T1000 (cell line): Measurements from ENCODE around the gene TFAP2B.
A peak's percentile ranks its signal among the peaks of the same experiment; 100 is the strongest.

Experiments
- DNase-seq: peaks from one replicate; lab custom pipeline; 2025; ENCODE audit warnings: mixed read lengths; lab: John Stamatoyannopoulos, UW

Gene TFAP2B

DNA sequence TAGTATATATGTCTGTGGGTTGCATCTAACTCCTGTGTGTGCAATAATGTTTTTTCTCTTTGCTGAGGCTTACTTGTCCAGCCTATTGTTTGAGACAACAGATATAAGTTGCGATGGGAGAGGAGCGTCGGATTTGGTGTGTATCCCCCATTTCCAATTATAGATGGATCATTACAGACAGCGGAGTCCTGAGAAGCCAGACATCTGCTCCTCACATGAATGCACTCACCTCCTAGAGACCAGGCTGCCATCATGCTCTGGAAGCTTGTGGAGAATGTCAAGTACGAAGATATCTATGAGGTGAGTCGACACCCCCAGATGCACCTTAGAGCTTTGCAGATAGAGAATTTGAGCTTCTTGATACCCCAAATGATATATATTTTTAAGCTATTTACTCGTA is at the start of gene TFAP2B:
Gene TFAP2B (plus strand): TSS at position 199 of the 400 bp plus-strand sequence. CDS start 21 bp downstream, at position 220.
- no peak for DNase-seq

DNA sequence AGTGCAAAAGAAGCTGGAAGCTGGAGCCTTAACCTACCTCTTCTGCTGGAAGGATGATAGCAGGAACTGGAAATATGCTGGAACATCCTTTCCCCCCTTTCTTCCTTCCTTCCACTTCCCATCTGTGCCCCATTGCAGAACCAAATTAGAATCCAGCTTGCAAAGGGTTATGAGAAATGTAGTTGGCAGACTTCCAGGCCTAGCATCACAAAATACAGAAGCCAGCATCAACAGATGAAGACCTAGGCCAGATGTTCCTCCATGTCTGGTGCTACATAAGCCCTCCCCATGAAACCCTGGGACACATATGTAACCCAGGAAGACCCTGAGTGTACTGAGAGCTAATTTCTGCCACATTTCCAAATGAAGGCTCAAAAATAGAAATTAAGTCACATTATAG is 40.0 kb upstream of the TFAP2B start:
- DNase-seq: no peak

DNA sequence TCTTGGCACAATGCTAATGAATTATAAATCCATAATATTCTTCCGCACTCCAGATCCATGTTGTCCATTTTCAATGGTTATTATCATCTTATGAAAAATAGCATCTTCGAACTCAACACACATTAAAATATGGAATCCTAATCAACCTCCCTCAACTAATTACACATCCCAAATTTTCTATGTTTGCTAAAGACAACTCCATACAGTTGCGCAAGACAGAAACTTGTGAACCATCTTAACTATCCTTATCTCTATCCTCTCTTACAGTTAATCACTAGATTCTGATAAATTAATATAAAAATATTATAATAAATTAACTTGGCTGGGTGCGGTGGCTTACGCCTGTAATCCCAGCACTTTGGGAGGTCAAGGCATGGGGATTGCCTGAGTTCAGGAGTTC is 38.3 kb upstream of the TFAP2B start:
- no peak for DNase-seq

DNA sequence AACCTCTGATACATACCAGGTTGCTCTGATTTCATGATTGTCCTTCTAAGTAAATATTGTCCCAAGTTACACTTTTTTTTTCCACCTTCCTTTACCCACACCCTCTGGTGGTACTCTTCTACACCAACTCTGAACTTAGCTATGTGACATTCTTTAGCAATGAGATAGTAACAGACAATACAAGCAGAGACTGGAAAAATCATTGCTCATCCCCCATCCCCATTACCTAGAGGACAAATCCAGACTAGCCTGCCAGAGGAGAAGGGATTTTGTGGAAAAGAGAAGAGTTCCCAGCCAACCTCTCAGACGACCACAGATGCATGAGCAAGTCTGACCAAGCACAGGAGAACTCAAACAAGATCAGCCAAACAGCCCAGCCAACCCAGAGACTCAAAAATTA is 32.8 kb upstream of the TFAP2B start:
- DNase-seq: no peak

DNA sequence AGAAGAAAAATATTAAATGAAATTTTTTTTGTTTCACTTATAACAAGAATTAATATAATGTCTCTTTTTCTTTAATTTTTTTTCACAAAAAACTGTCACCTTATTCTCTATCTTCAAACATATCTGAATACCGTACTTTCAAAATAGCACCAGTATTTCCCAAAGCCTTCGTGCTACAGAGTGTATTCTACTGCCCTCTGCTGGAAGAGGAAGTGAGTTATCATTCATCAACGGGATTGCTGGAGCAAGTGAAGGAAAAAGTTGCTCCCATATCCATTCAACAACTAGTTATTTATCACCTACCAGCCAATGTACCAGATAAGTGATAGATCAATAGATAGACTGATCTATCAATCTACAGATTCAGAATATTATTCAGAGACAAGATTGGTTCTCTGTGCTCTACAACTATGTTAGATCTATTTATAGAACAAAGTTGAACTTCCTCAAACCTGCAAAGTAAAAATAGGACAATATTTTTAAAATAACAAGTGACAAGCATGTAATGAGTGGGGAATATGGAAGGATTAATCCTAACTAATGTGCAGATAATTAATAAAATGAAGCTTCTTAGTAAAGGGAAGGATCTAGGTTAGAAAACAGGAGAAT is 26.7 kb upstream of the TFAP2B start:
- no peak for DNase-seq

DNA sequence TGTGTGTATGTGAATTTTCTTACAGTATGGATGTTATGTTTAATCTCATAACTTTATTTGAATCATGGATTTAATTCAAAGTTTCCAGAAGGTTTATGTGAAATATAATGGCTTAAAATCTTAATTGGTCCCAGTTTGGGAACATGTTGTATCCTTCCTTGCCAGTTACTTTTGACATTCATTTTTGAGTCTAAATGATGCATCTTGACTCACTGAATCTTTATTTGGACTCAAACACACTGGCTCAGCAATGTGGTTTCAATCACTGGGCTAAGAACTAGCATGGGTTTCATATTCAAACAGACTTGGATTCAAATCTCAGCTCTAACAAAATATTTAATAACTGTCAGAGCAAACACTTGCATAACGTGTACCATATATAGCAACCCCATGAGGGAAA is 25.9 kb upstream of the TFAP2B start:
- DNase-seq: no peak

DNA sequence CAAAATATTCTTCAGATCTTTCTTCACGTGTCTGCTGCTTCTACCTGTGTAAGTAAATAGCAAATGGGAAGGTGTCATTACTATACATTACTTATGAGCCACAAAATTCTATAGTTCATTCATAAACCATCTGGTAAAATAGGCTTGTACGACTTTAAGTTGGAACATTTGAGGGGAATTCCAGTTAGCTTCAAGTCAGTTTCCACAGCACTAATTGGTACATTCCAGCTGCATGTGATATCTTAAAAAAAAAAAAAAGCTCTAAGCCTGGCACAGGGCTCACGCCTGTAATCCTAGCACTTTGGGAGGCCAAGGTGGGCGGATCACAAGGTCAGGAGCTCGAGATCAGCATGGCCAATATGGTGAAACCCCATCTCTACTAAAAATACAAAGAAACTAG is 23.1 kb upstream of the TFAP2B start:
- no peak for DNase-seq

DNA sequence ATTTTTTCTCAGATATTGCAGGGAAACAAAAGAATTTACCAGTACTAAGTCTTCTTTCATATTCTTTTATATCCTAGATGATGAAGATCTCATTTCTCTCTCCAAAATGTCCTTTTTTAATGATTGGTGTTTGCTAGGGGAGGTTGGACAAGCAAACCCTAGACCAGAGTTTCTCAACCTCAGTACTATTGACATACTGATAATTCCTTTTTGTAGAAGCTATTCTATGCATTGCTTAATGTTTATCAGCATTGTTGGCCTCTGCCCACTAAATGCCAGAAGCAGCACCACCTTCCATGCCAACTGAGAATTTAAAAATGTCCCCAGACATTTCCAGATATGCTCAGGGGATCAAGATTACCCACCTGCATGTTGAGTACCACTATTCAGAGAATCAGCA is 14.4 kb upstream of the TFAP2B start:
- no peak for DNase-seq

DNA sequence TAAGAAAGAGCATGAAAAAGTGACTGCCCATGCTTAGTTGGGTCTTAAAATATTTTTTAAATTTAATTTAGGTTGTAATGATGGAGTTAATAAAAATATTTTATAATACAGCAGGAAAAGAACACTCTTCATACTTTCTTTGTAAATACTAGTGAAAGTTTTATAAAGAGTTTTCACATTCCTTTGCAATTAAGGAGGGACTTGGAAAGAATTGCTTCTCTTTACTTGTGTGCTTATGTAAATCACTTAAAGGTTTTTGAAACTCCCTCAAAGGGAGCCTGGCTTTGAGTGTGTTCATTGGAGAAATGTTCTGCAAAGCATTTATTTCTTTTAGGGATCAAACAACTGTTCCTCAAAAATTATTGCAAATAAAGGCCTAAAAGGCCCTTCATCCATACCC is 11.6 kb upstream of the TFAP2B start:
- DNase-seq: no peak

DNA sequence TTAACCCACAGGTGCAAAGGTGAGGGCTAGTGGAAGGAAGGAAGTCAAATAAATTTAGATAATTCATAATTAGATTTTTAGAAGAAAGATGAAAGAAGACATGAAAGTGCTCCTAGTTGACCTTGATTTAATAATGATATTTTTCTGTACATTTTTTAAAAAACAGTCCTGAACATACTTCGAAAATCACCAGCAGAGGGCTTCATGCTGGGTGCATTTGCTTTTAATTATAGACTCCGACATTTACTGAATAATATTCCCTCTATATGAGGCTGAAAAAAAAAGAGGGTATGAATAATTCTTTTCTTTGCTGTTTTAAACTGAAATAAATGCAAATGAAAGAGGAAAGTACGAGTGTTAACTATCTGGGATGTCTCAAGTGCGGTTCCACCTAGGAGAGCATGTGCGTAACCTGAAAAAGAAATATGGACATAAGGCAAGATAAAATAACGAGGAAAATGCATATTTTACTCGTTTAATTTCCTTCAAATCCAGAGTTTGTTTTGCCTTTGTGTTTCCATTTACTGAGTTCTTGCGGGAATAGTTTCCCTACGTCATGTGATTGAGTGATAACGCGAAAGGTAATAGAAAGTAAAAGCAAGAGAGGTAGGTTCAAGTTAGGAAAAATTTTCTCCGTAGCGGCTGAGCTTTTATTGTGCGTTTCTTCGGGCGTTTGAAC is 3.1 kb upstream of the TFAP2B start:
- no peak for DNase-seq

DNA sequence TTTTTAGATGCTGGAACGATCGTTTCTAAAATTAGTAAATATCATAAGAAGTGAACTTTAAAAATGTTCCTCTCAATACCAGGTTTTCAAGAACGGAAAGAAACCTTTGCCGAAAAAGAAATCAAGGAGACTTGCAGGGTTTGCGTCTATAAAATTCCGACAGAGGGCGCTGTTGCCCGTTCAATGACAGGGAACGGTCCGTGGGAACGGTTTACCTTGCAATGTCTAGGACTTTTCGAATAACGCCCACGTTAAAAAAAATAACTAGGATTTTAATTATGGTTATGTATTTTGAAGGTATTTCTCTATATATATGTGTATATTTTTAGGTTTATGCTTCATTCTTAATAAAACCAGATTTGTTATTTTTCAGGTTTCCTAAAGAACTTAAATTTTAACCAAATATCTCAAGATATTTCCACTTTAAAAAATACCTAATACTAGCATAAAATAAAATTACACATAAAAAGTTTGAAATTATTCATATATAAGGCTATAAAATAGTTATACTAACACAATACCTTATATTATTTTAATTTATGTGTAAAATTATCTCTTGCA is 2.5 kb upstream of the TFAP2B start:
- DNase-seq: peak; percentile 54

DNA sequence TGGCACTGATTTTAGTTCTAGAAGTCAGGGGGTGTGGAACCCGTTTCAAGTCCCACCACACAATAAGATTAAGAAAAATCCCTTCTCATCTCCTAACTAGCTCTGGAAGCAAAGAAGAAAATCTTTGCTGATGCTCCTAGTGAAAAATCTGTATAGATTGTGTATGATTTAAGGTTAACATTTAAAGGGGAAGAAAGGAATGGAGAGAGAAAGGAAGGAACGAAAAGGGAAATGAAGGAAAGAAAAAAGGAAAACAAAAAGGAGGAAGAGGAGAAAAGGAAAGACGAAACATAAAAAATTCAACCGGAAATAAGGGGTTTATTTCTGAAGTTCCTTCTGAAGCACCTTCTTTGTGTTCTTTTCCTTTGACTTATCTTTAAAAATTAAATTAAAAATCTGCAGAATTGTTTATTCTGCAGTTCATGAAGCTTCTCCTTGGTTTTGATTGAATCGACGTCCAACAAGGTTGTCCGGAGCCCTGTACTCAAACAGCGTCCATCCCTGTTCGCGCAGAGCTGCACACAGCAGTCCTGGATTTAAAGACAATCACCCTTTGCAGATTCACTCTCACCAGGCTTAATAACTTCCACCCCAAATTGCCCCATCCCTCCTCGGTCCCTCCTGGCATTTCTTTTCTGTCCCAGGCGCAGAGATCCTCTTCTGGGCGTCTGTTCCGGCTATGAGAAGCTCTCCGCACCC is 1.6 kb upstream of the TFAP2B start:
- DNase-seq: no peak

DNA sequence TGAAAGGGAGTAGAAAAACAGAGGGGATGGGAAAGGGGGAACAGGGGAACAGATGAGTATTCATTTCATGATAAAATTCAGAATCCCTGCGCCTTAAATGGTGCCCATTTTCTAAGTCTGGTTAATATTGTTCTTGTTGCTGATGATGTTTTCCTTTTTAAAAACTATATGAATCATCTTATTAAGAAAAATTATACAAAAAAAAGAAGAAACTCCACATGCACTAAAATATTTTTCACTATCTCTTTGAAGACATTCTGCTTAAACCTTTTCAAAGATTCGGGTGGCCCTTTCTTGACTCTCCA is 1.1 kb upstream of the TFAP2B start:
- DNase-seq: no peak

DNA sequence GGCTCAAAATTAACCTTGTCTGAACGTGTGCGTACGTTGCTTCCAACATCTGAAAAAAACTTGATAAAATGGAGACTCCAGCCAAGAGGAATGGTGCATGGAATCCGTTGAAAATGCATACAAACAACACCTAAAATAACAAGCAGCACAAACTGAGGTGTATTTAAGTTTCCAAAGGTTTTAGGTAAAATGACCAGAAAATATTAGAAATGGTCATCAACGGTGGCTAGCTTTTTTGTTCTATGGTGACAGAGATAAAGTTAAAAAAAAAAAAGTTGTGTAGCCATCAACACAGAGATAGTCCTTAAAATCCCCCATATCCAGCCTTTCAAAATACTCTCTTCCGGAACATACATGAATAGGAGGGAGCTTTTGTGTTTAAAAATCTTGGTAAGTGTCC is 651 bp upstream of the TFAP2B start:
- DNase-seq: no peak

DNA sequence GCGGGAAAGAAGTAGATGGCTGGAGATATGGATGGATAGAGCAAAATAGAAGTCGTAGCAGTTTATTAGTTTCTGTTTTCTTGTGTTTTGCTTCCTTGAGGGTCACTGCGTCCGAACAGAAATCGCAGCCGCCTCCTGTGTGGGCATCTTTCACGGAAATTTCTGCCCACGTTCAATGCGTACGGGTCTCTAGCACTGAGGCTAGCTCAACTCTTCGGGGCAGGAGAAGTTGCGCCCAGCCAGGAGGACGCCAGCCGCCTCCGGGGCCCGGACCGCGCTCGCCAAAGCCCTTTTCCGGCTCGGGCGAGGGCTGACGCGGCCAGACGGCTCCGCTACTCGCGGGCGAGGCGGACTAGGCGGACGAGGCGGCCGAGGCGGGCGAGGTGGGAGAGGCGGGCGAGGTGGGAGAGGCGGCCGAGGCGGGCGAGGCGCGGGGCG is 814 bp downstream of the TFAP2B start:
- DNase-seq: no peak

DNA sequence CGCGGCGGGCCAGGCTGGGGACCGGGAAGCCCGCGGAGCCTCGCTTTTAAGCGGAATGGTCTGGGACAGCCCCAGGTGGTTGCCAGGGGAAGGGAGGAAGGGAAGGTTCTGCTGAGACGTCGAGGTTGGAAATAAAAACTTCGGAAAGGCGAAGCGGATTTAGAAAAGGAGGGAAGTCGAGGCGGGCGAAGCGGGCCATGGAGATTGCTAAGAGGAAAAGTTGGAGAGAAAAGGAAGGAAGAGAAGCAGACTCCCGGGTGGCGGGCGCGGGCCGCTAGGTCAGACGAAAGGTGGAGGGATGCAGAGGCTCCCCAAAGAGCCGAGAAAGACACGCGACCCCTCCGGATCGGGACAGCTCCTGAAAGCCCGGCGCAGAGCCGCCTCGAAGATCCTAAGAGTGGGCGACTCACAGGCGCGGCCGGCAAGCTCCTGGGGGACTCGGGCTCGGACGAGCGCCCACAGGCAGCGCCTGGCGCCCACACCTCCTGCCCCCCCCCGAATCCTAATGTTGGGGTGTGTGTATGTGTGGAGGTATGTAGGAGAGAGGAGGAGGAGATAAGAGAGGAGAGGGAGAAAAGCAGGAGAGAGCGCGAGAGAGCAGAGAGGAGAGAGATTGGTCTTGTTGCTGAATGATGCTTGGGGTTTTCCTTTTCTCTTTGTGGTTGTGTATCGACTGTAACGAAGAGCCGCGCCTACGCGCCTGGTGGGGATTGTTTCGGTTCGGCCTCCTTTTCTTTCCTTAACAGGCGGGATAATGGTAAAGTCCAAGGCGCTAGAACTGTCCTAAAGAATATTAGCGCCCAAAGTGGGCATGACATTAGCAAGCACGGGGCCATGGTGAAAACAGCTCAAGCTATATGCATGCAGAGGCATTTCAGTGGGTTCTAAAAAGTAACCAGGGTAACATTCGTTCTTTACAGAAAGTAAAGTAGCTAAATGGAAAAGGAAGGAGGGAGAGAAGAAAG is 1.5 kb downstream of the TFAP2B start:
- DNase-seq: no peak

DNA sequence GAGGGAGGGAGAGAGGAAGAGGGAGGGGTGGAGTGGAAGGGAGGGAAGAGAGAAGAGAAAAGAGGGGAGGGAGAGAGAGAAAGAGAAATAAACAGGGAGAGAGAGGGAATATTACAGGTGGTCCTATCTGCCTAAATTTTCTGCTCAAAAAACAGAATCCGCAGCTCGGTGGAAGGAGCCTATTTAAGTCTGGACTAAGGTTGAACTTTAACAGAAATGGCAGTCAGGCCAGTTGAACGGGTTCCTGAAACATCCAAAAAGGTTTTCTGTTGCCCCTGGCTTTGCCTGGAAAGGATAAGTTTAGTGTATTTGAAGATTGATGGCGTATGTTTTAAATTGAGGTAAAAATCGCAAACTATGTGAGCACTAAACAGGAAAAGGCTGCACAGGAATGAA is 2.2 kb downstream of the TFAP2B start:
- DNase-seq: no peak

DNA sequence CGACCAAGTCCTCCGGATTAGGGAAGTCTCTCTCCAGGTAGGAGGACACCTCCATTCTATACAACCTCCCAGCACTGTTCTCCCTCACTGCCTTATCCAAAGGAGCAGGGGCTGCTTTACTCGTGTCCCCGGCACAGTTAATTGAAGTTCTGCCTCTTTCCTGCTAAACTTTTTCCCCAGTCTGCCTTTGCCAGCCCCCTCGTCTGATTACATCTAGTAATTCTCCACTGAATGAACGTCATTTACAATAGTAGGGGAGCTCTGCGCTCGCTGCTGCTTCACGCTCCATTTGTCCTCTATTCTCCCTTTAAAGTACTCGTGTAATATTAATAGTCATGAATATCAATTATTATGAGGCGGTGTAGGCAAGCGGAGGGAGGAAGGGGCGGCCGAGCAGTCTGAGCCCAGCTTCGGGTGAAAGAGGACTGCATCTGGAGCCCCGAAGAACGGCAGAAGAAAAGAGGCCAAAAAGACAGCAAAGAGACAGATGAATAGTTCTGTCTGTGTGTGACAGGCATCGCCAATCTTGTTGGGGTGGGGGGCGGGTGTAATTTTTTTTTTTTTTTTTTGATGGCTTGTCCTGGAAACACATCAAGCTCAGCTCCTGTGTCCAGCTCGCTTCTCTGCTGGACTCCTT is 2.9 kb downstream of the TFAP2B start:
- no peak for DNase-seq

DNA sequence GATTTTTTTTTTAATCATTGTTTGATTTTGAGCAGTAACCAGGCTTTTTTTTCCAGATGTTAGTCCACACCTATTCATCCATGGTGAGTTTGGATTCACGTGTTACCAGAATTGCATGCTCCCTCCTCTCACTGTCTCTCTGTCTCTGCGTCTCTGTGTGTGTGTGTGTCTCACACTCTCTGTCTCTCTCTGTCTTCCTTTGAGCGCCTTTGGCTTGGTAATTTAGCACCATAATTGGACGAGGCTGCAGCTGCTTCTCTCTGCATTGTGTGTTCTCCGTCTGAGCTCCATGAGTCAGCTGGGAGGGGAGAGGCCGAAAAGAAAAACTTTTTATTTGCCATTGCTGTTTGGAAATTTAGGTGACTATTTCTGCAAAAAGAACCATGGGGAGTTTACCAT is 3.4 kb downstream of the TFAP2B start:
- no peak for DNase-seq

DNA sequence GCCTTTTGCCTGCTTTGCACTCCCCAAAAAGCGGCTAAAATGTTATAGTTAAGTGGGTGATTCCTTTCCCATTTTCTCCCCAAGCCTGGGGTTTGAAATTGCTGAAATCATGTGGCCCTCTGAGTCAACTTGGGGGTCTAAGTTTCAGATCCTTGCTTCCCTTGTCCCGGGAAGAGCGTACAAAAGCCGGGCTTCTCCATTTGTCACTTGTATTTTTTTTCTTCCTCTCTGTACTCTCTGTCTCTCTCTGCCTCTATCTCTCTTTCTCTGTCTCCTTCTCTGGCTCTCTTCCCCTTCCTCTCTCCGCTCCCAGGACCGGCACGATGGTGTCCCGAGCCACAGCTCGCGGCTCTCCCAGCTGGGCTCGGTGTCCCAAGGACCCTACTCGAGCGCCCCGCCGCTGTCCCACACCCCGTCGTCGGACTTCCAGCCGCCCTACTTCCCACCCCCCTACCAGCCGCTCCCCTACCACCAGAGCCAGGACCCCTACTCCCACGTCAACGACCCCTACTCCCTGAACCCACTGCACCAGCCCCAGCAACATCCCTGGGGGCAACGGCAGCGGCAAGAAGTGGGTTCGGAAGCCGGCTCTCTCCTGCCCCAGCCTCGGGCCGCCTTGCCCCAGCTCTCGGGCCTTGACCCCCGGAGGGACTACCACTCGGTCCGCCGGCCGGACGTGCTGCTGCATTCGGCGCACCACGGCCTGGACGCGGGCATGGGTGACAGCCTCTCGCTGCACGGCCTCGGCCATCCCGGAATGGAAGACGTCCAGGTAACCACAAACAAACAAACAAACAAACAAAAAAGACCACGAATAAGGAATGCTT is 4.6 kb downstream of the TFAP2B start:
- DNase-seq: no peak

DNA sequence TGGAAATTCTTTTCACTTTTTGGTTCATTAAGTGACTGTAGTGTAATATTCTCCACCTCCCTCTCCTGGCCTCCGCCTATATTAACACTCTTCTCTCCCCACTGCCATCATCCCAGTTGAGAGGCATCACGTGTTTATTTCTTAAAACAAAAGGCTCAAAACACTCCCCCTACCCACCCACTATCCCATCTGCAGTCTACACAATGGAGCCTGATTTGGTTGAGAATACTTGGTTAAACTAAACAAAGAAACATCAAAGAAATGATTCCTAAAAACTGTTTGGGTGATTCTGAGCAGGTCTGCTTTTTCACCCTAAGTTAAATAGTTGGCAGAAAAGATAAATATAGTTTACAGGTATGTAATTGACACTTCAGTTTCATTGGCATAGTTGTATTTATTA is 5.9 kb downstream of the TFAP2B start:
- DNase-seq: no peak
